Left renal pelvis (tissue), 4 donors: Measurements from ENCODE around the gene BCLAF1. TPM values are rescaled to one million over a fixed set of nuclear protein-coding genes. Genes with fewer than 3 reads are reported as not detected.

Experiments
- DNase-seq, 4 donors: peaks; one replicate each; pipeline ENCODE4 v3.0.0-alpha.2; 2013; ENCODE audit warnings: low read depth in 4 of 4, low spot score in 3 of 4
- polyA plus RNA-seq, 4 donors: library from polyadenylated mRNA; unstranded; fragments of 120-200 nt; gene quantifications; one replicate each; pipeline ENCODE4 v1.2.1, GENCODE V29; 2013; ENCODE audit not compliant: insufficient read length in 4 of 4

BCLAF1 gene
- polyA plus RNA-seq, 4 donors: 162 to 268 (median 213) TPM

DNA sequence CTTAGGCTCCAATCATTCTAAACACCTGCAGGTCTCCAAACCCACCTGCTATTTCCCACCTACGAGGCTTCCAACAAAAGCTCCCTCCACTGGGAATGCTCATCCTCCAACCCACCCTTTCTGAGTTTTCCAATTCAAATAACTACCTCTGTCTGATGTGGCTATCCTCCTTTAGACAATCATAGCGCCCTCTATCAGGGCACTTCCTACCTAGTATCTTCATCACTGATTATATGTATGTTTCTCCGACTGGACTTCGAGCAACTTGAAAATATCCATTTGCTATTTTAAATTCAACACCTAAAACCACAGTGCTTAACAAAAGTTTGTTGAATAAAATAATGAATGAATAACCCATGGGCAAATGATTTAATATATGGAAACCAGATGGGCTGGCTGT is 80.9 kb downstream of the BCLAF1 start:
- no peak for DNase-seq

Other genes with a start within 250 kb of the BCLAF1 start
- 1 to 10 TPM; 1.8 to 3.5 (median 2.7) TPM for gene MTFR2, start 39.5 kb downstream of the BCLAF1 start, polyA plus RNA-seq